Measurements from ENCODE around the gene APLN. TPM values are rescaled to one million over a fixed set of nuclear protein-coding genes. Genes with fewer than 3 reads are reported as not detected.

The APLN gene
- total RNA-seq, 1 donor from 2014 or later: 2.1 TPM

DNA sequence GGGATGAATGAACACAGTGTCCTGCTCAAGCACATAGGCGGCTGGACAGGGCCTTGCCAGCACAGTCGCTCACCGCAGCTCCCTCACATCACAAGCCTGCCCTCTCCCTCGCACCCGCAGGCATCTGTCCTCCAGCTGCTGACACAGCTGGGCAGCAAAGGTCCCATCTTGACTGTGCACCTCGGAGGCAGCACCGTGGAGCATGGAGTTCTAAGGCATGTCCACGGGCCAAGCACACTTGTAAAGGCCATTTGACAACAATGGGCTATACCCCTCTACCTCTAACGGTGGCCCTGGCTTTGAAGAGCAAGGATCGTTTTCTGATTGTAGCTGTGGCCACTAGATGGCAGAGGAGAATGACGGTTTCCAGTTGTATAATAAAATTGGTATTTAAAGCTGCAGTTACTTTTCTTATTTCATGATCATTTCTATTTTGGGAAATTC, 53.8 kb downstream of the APLN start:
- no peak overlapping the region for H3K4me2 ChIP-seq (ENCODE audit: low read length)
- H3K9ac ChIP-seq (ENCODE audit: low read length): no peak overlapping the region
- no peak for FAIRE-seq
- no peak overlapping the region for H3K4me3 Mint-ChIP-seq (ENCODE audit: unreplicated experiment)
- no peaks in the 10 kb centered on the region for H3K27me3 ChIP-seq (ENCODE audit: insufficient read depth, low read length)
- DNase-seq (ENCODE audit: low read depth): no peak
- peaks cover 11% of the 10 kb centered on the region for H3K4me1 ChIP-seq (ENCODE audit: insufficient read depth, low read length)
- no peak overlapping the region for H3K27ac Mint-ChIP-seq (ENCODE audit: unreplicated experiment)
- TF ChIP-seq EZH2 (IDR thresholded peaks at IDR 0.05; ENCODE audit: insufficient read depth, low read length): no peak
- TF ChIP-seq, protein P1, sequence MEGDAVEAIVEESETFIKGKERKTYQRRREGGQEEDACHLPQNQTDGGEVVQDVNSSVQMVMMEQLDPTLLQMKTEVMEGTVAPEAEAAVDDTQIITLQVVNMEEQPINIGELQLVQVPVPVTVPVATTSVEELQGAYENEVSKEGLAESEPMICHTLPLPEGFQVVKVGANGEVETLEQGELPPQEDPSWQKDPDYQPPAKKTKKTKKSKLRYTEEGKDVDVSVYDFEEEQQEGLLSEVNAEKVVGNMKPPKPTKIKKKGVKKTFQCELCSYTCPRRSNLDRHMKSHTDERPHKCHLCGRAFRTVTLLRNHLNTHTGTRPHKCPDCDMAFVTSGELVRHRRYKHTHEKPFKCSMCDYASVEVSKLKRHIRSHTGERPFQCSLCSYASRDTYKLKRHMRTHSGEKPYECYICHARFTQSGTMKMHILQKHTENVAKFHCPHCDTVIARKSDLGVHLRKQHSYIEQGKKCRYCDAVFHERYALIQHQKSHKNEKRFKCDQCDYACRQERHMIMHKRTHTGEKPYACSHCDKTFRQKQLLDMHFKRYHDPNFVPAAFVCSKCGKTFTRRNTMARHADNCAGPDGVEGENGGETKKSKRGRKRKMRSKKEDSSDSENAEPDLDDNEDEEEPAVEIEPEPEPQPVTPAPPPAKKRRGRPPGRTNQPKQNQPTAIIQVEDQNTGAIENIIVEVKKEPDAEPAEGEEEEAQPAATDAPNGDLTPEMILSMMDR (IDR thresholded peaks at IDR 0.05; ENCODE audit: insufficient read depth, low read depth, low read length): peak; percentile 54
- H3K9me3 ChIP-seq (ENCODE audit: insufficient read depth, low read depth, low read length): no peaks in the 10 kb centered on the region
- H3K36me3 ChIP-seq (ENCODE audit: insufficient read depth, low read length): peaks cover 2% of the 10 kb centered on the region
- no peak overlapping the region for H3K4me3 ChIP-seq (ENCODE audit: insufficient read depth, low read depth, low read length)
- no peaks in the 10 kb centered on the region for H3K79me2 ChIP-seq (ENCODE audit: insufficient read depth, low read length)
- no peak overlapping the region for H3K27ac ChIP-seq (ENCODE audit: low read depth, low read length)
- no peaks in the 10 kb centered on the region for H3K9me3 Mint-ChIP-seq (ENCODE audit: unreplicated experiment)
- H3K27me3 Mint-ChIP-seq (ENCODE audit: low read depth, unreplicated experiment): no peaks in the 10 kb centered on the region
- H2AFZ ChIP-seq (ENCODE audit: low read depth, low read length): no peak overlapping the region
- no peaks in the 10 kb centered on the region for H4K20me1 ChIP-seq (ENCODE audit: insufficient read depth, low read length)
- peaks cover 7% of the 10 kb centered on the region for H3K4me1 Mint-ChIP-seq (ENCODE audit: low read depth, unreplicated experiment)
- H3K36me3 Mint-ChIP-seq (ENCODE audit: low read depth, unreplicated experiment): no peaks in the 10 kb centered on the region

GRCh38 chrX:129599996-129600395, 54.8 kb downstream of the APLN start:
- H3K4me3 ChIP-seq (ENCODE audit: insufficient read depth, low read depth, low read length): no peak overlapping the region
- H3K4me3 Mint-ChIP-seq (ENCODE audit: unreplicated experiment): no peak overlapping the region
- H3K27me3 ChIP-seq (ENCODE audit: insufficient read depth, low read length): no peaks in the 10 kb centered on the region
- no peak overlapping the region for H2AFZ ChIP-seq (ENCODE audit: low read depth, low read length)
- H3K4me1 Mint-ChIP-seq (ENCODE audit: low read depth, unreplicated experiment): peaks cover 7% of the 10 kb centered on the region
- H3K27ac ChIP-seq (ENCODE audit: low read depth, low read length): no peak overlapping the region
- no peaks in the 10 kb centered on the region for H3K27me3 Mint-ChIP-seq (ENCODE audit: low read depth, unreplicated experiment)
- peaks cover 8% of the 10 kb centered on the region for H3K4me1 ChIP-seq (ENCODE audit: insufficient read depth, low read length)
- no peak overlapping the region for H3K4me2 ChIP-seq (ENCODE audit: low read length)
- no peaks in the 10 kb centered on the region for H3K36me3 Mint-ChIP-seq (ENCODE audit: low read depth, unreplicated experiment)
- no peak for TF ChIP-seq EZH2 (IDR thresholded peaks at IDR 0.05; ENCODE audit: insufficient read depth, low read length)
- TF ChIP-seq, protein P1 (IDR thresholded peaks at IDR 0.05; ENCODE audit: insufficient read depth, low read depth, low read length): no peak
- no peak for DNase-seq (ENCODE audit: low read depth)
- H3K9me3 Mint-ChIP-seq (ENCODE audit: unreplicated experiment): no peaks in the 10 kb centered on the region
- H3K79me2 ChIP-seq (ENCODE audit: insufficient read depth, low read length): no peaks in the 10 kb centered on the region
- no peak overlapping the region for H3K9ac ChIP-seq (ENCODE audit: low read length)
- no peaks in the 10 kb centered on the region for H4K20me1 ChIP-seq (ENCODE audit: insufficient read depth, low read length)
- H3K36me3 ChIP-seq (ENCODE audit: insufficient read depth, low read length): peaks cover 2% of the 10 kb centered on the region
- H3K9me3 ChIP-seq (ENCODE audit: insufficient read depth, low read depth, low read length): no peaks in the 10 kb centered on the region
- no peak overlapping the region for H3K27ac Mint-ChIP-seq (ENCODE audit: unreplicated experiment)
- FAIRE-seq: no peak

- FAIRE-seq: no peak
- H3K4me3 ChIP-seq (ENCODE audit: insufficient read depth, low read depth, low read length): no peak overlapping the region
- Mint-ChIP-seq H3K9me3 (ENCODE audit: unreplicated experiment) (no peaks in the 10 kb centered on the region), H3K4me3 (ENCODE audit: unreplicated experiment) (no peak overlapping the region), H3K4me1 (ENCODE audit: low read depth, unreplicated experiment) (peaks cover 7% of the 10 kb centered on the region), H3K27ac (ENCODE audit: unreplicated experiment) (no peak overlapping the region), H3K27me3 (ENCODE audit: low read depth, unreplicated experiment) (no peaks in the 10 kb centered on the region), H3K36me3 (ENCODE audit: low read depth, unreplicated experiment) (no peaks in the 10 kb centered on the region)
- no peak for TF ChIP-seq EZH2 (IDR thresholded peaks at IDR 0.05; ENCODE audit: insufficient read depth, low read length)
- TF ChIP-seq, protein P1 (IDR thresholded peaks at IDR 0.05; ENCODE audit: insufficient read depth, low read depth, low read length): no peak
- H3K36me3 ChIP-seq (ENCODE audit: insufficient read depth, low read length): peaks cover 2% of the 10 kb centered on the region
- no peak overlapping the region for H3K4me2 ChIP-seq (ENCODE audit: low read length)
- H3K79me2 ChIP-seq (ENCODE audit: insufficient read depth, low read length): no peaks in the 10 kb centered on the region
- no peak overlapping the region for H2AFZ ChIP-seq (ENCODE audit: low read depth, low read length)
- no peaks in the 10 kb centered on the region for H4K20me1 ChIP-seq (ENCODE audit: insufficient read depth, low read length)
- H3K9me3 ChIP-seq (ENCODE audit: insufficient read depth, low read depth, low read length): no peaks in the 10 kb centered on the region
- peaks cover 8% of the 10 kb centered on the region for H3K4me1 ChIP-seq (ENCODE audit: insufficient read depth, low read length)
- no peak for DNase-seq (ENCODE audit: low read depth)
- no peak overlapping the region for H3K27ac ChIP-seq (ENCODE audit: low read depth, low read length)
- no peaks in the 10 kb centered on the region for H3K27me3 ChIP-seq (ENCODE audit: insufficient read depth, low read length)
- H3K9ac ChIP-seq (ENCODE audit: low read length): no peak overlapping the region
These were observed 55.3 kb downstream of the APLN start for GRCh38 chrX:129599499-129599898.
